Sigmoid colon (tissue), 7 donors: ENCODE data around the gene TPRA1. TPM values are rescaled to one million over a fixed set of nuclear protein-coding genes. Genes with fewer than 3 reads are reported as not detected.

Experiments used
- DNase-seq: peaks from one replicate; pipeline ENCODE4 v3.0.0-alpha.2; 2019
- H3K27ac ChIP-seq, 4 donors: fragments of 200-600 bp; sonication (generic); one replicate each; pipeline ENCODE4 v1.5.1; 2016 to 2019; ENCODE audit warnings: mild to moderate bottlenecking in 1 of 4
- H3K27me3 ChIP-seq, 3 donors: fragments of 200-600 bp; sonication (generic); one replicate each; pipeline ENCODE4 v1.5.1; 2019; ENCODE audit warnings: mild to moderate bottlenecking in 1 of 3
- H3K36me3 ChIP-seq, 4 donors: fragments of 200-600 bp; sonication (generic); one replicate each; pipeline ENCODE4 v1.5.1; 2016 to 2019
- H3K4me1 ChIP-seq, 4 donors: fragments of 200-600 bp; sonication (generic); one replicate each; pipeline ENCODE4 v1.5.1; 2017 to 2019
- H3K4me3 ChIP-seq, 4 donors: fragments of 200-600 bp; sonication (generic); one replicate each; pipeline ENCODE4 v1.5.1; 2017 to 2019; ENCODE audit warnings: mild to moderate bottlenecking in 2 of 4, moderate library complexity in 1 of 4
- H3K9me3 ChIP-seq, 4 donors: fragments of 200-600 bp in 3 of 4; sonication (generic) in 3 of 4; one replicate each; pipeline versions ENCODE4 v1.5.1 to v1.6.1; 2013 to 2019
- EP300 ChIP-seq, 4 donors: sonication (generic); formaldehyde crosslinking; IDR thresholded peaks; one replicate each; pipeline ENCODE4 v1.6.1; 2017; ENCODE audit warnings: antibody characterized with exemption in 4 of 4
- POLR2A ChIP-seq, 2 donors: fragments of 450-650 bp; IDR thresholded peaks; one replicate each; pipeline ENCODE4 v1.6.1; 2016; ENCODE audit warnings: antibody characterized with exemption in 2 of 2, mild to moderate bottlenecking in 2 of 2, moderate library complexity in 2 of 2
- POLR2AphosphoS5 ChIP-seq, 4 donors: sonication (generic); formaldehyde crosslinking; IDR thresholded peaks; one replicate each; pipeline ENCODE4 v1.6.1; 2017; ENCODE audit warnings: antibody characterized with exemption in 4 of 4
- whole genome bisulfite sequencing, 2 donors: extraction: QIAGEN DNeasy Blood & Tissue Kit; methylation state at CpG; one replicate each; pipeline ENCODE4 v1.1.7; 2013; 5-methylcytosine and 5-hydroxymethylcytosine counted together
- intact Hi-C: fragments of 100-400 bp; cut with DNase I; formaldehyde crosslinking; loops from one replicate; pipeline ENCODE4 v1.15.1; 2023
- polyA plus RNA-seq, 3 donors: library from polyadenylated mRNA; stranded (reverse); fragments of 200-250 nt; gene quantifications; one replicate each; pipeline ENCODE4 v1.2.3, GENCODE V29; 2013
- total RNA-seq, 4 donors: library from RNA; depleted of rRNA; stranded (reverse); fragments of >200 nt; gene quantifications; one replicate each; pipeline ENCODE4 v1.1.0, GENCODE V29; 2016
- TF ChIP-seq, protein P1 (sequence below), 4 experiments: fragments of 450-650 bp in 3 of 4; fragments of 200-600 bp in 1 of 4; IDR thresholded peaks; one replicate each; pipeline ENCODE4 v1.5.1; 2016 to 2019; ENCODE audit warnings: antibody characterized with exemption in 4 of 4, mild to moderate bottlenecking in 3 of 4, moderate library complexity in 2 of 4
- donor health status: healthy with polysubstance abuse.
- donor health status: Bipolar disorder and iron deficiency.
- donor health status: healthy.

TPRA1 gene
- total and polyA plus RNA-seq, 7 donors: 7.2 to 33.2 (median 28.5) TPM

DNA sequence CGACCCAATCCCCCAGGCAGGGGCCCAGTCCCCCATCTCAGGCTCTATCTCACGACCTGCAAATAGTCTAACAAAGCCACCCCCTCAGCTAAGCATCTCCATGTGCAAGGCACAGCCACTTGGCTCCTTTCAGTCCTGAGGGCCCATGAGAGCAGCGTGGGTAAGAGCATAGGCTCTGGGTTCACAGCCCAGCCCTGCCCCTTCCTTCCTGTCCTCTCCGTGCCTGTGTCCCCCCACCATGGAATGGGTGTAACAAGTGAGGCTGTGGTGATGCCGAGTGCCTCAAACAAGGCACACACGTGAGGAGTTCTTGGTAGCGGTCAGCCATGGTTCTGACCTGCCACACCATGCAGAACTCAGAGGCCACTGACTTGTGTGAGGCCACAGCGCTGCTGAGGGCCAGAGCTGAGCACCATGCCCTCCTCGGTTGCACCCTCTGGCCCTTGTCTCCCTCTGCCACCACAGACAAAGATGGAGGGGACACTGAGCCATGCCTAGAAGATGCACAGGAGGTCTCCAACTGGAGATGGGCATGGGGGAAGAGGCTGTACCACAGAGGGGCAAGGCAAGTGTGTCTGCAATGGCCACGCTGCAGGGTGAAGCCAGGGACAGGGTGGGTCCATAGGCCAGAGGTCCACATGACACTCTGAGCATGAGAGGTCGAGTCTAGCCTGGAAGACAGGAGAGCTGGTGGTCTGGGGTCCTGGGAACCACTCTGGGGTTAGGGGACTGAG lies 10.0 kb downstream of the TPRA1 start:
- intact Hi-C loops: no loop called here
- no peak overlapping the region for H3K27ac ChIP-seq
- WGBS, 2 donors: 83 to 94% methylated on average over 11 of the region's 11 CpGs
- H3K27me3 ChIP-seq: no peaks in the 10 kb centered on the region
- H3K4me3 ChIP-seq: no peak overlapping the region
- H3K36me3 ChIP-seq: peaks cover 0 to 35% (median 9%) of the 10 kb centered on the region in 4 donors
- no peaks in the 10 kb centered on the region for H3K9me3 ChIP-seq
- no peak for DNase-seq
- TF ChIP-seq POLR2A (IDR thresholded peaks at IDR 0.05) (no peak), POLR2AphosphoS5 (IDR thresholded peaks at IDR 0.05) (no peak), EP300 (IDR thresholded peaks at IDR 0.05) (no peak)
- TF ChIP-seq, protein P1, sequence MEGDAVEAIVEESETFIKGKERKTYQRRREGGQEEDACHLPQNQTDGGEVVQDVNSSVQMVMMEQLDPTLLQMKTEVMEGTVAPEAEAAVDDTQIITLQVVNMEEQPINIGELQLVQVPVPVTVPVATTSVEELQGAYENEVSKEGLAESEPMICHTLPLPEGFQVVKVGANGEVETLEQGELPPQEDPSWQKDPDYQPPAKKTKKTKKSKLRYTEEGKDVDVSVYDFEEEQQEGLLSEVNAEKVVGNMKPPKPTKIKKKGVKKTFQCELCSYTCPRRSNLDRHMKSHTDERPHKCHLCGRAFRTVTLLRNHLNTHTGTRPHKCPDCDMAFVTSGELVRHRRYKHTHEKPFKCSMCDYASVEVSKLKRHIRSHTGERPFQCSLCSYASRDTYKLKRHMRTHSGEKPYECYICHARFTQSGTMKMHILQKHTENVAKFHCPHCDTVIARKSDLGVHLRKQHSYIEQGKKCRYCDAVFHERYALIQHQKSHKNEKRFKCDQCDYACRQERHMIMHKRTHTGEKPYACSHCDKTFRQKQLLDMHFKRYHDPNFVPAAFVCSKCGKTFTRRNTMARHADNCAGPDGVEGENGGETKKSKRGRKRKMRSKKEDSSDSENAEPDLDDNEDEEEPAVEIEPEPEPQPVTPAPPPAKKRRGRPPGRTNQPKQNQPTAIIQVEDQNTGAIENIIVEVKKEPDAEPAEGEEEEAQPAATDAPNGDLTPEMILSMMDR (IDR thresholded peaks at IDR 0.05): no peak
- H3K4me1 ChIP-seq: peaks cover 0 to 15% (median 11%) of the 10 kb centered on the region in 4 donors

DNA sequence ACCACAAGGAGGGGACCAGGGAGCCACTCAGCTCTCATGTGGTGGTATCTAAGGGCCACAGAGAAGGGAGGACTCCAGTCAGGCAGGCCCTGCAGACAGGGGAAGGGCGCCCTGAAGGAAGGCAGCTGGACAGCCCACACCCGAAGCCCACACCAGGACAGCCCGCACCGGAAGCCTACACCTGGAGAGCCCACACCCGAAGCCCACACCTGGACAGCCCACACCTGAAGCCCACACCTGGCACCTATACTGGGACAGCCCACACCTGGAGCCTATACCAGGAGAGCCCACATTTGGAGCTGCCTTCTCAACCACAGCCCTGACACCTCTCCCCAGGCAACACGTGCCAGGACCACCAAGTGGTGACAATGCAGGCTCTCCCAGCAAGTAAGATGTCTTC lies 11.7 kb downstream of the TPRA1 start:
- H3K36me3 ChIP-seq: peaks cover 0 to 41% (median 16%) of the 10 kb centered on the region in 4 donors
- H3K27me3 ChIP-seq: no peaks in the 10 kb centered on the region
- intact Hi-C loops: no loop called here
- no peak for DNase-seq
- H3K9me3 ChIP-seq: no peaks in the 10 kb centered on the region
- no peak for TF ChIP-seq EP300 (IDR thresholded peaks at IDR 0.05)
- no peak for TF ChIP-seq POLR2AphosphoS5 (IDR thresholded peaks at IDR 0.05)
- TF ChIP-seq POLR2A (IDR thresholded peaks at IDR 0.05): no peak
- TF ChIP-seq, protein P1 (IDR thresholded peaks at IDR 0.05): no peak
- no peak overlapping the region for H3K27ac ChIP-seq
- H3K4me1 ChIP-seq: peaks cover 0 to 14% (median 10%) of the 10 kb centered on the region in 4 donors
- H3K4me3 ChIP-seq: no peak overlapping the region
- 91 to 93% methylated on average over 6 of the region's 6 CpGs for WGBS, 2 donors

DNA sequence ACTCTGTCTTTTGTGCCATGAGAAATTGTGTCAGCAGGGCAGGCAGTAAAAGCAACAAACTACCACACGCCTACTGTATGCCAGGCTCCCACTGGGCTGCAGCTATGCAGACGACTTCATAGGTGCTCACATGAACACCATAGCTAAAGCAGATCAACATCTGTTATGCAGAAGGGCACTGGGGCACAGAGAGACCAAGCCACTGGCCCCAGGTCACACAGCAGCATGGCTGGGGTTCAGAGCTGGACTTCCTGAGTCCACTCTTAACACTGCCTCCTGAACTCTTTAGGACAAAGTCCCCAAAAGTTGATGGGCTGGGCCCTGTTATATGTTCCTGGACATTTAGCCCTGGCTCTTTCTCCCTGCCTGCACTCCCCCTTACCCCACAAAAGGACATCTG lies 12.4 kb downstream of the TPRA1 start:
- Histone ChIP-seq H3K36me3 (peaks cover 2 to 48% (median 22%) of the 10 kb centered on the region in 4 donors), H3K9me3 (no peaks in the 10 kb centered on the region), H3K27ac (no peak overlapping the region), H3K4me3 (no peak overlapping the region), H3K4me1 (peaks cover 0 to 14% (median 10%) of the 10 kb centered on the region in 4 donors), H3K27me3 (no peaks in the 10 kb centered on the region)
- 79 to 85% methylated on average over 2 of the region's 2 CpGs for WGBS, 2 donors
- TF ChIP-seq, protein P1 (IDR thresholded peaks at IDR 0.05): no peak
- TF ChIP-seq POLR2A (IDR thresholded peaks at IDR 0.05) (no peak), EP300 (IDR thresholded peaks at IDR 0.05) (no peak), POLR2AphosphoS5 (IDR thresholded peaks at IDR 0.05) (no peak)
- intact Hi-C loops: no loop called here
- DNase-seq: no peak

DNA sequence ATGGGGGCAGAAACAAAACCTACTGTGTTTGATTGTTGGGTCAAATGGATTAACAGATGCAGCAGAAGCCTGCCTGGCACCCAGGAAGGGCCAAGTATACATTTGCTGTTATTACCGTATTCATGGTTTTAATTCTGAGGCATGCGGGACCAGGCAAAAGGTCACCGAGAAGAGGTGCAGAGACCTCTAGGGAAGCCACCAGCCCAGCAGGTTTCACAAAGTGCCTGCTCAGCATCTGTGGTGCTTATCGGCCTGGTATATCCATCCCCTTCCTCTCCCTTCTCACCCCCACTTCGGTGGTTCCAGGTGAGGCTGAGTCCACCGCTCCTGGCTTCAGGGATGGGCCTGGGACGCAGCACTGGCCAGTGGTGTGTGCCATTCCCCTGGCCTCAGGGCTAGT lies 13.1 kb downstream of the TPRA1 start:
- H3K9me3 ChIP-seq: no peaks in the 10 kb centered on the region
- H3K36me3 ChIP-seq: peaks cover 9 to 55% (median 28%) of the 10 kb centered on the region in 4 donors
- H3K27me3 ChIP-seq: no peaks in the 10 kb centered on the region
- H3K27ac ChIP-seq: no peak overlapping the region
- intact Hi-C loops: no loop called here
- WGBS, 2 donors: 93 to 95% methylated on average over 7 of the region's 7 CpGs
- TF ChIP-seq EP300 (IDR thresholded peaks at IDR 0.05) (no peak), POLR2A (IDR thresholded peaks at IDR 0.05) (no peak), POLR2AphosphoS5 (IDR thresholded peaks at IDR 0.05) (no peak)
- TF ChIP-seq, protein P1 (IDR thresholded peaks at IDR 0.05): no peak
- peaks cover 0 to 14% (median 10%) of the 10 kb centered on the region in 4 donors for H3K4me1 ChIP-seq
- no peak overlapping the region for H3K4me3 ChIP-seq
- DNase-seq: no peak
